HG02588 (cell line): ENCODE measurements around the gene PPP1R37.

Experiments
- ATAC-seq: cut with Tn5 transposase; IDR thresholded peaks from one replicate; pipeline ENCODE4 v1.9.1; 2021; ENCODE audit warnings: mild to moderate bottlenecking, moderate library complexity; ENCODE audit not compliant: unreplicated experiment

The PPP1R37 gene

GRCh38 chr19:45186509-45187334, 93.7 kb downstream of the PPP1R37 start:
- ATAC-seq, result no peak

GRCh38 chr19:45187421-45188100, 94.6 kb downstream of the PPP1R37 start:
- no peak for ATAC-seq

GRCh38 chr19:45189971-45190370, 97.0 kb downstream of the PPP1R37 start:
- ATAC-seq, result no peak

- ATAC-seq, result no peak
Observed at GRCh38 chr19:45191375-45191774, 98.4 kb downstream of the PPP1R37 start.

- no peak for ATAC-seq
Observed at GRCh38 chr19:45195764-45196163, 102.8 kb downstream of the PPP1R37 start.
